Neural cell (in vitro differentiated cells): ENCODE data around the gene PROC. TPM values are rescaled to one million over a fixed set of nuclear protein-coding genes. Genes with fewer than 3 reads are reported as not detected.

Experiments
- H2AFZ ChIP-seq: fragments of 200-600, 300-800 bp; sonication (generic), shearing (Covaris generic); 2 replicates; pipeline ENCODE4 v1.6.0; 2014; ENCODE audit warnings: low read depth, mild to moderate bottlenecking, antibody characterized with exemption, low read length, moderate library complexity
- H3F3A ChIP-seq: fragments of 200-600 bp; shearing (Covaris generic); 2 replicates; pipeline ENCODE4 v1.6.1; 2016; ENCODE audit warnings: mild to moderate bottlenecking, moderate library complexity, mixed read lengths, antibody characterized with exemption, low read length; ENCODE audit not compliant: insufficient read depth, poor library complexity, severe bottlenecking
- H3K27ac ChIP-seq: fragments of 200-600, 300-800 bp; sonication (generic), shearing (Covaris generic); 2 replicates; pipeline ENCODE4 v1.5.1; 2014; ENCODE audit warnings: mild to moderate bottlenecking, low read length, moderate library complexity
- H3K27me3 ChIP-seq: fragments of 300-800, 200-600 bp; sonication (generic), shearing (Covaris generic); 2 replicates; pipeline ENCODE4 v1.6.0; 2014; ENCODE audit warnings: mild to moderate bottlenecking, low read depth, low read length, moderate library complexity; ENCODE audit not compliant: insufficient read depth
- H3K36me3 ChIP-seq: fragments of 300-800, 200-600 bp; sonication (generic), shearing (Covaris generic); 2 replicates; pipeline ENCODE4 v1.5.1; 2014; ENCODE audit warnings: mild to moderate bottlenecking, antibody characterized with exemption, low read length, moderate library complexity; ENCODE audit not compliant: insufficient read depth
- H3K4me2 ChIP-seq: fragments of 300-800, 200-600 bp; sonication (generic), shearing (Covaris generic); 2 replicates; pipeline ENCODE4 v1.6.0; 2014; ENCODE audit warnings: mild to moderate bottlenecking, low read length
- H3K4me3 ChIP-seq: fragments of 300-800, 200-600 bp; sonication (generic), shearing (Covaris generic); 2 replicates; pipeline ENCODE4 v1.5.1; 2014; ENCODE audit warnings: mild to moderate bottlenecking, low read length, moderate library complexity
- H3K79me2 ChIP-seq: fragments of 200-600 bp; shearing (Covaris generic); replicated peaks from 2 replicates; pipeline ENCODE4 v1.6.0; 2014; ENCODE audit warnings: mild to moderate bottlenecking, low read length, moderate library complexity; ENCODE audit not compliant: insufficient read depth
- H3K9ac ChIP-seq: fragments of 300-800, 200-600 bp; sonication (generic), shearing (Covaris generic); 2 replicates; pipeline ENCODE4 v1.6.1; 2016; ENCODE audit warnings: mild to moderate bottlenecking, low read length, mixed read lengths
- H3K9me2 ChIP-seq: fragments of 200-600 bp; shearing (Covaris generic); 2 replicates; pipeline ENCODE4 v1.6.1; 2016; ENCODE audit warnings: mild to moderate bottlenecking, low read length, mixed read lengths; ENCODE audit not compliant: insufficient read depth
- H3K9me3 ChIP-seq: fragments of 200-600, 300-800 bp; sonication (generic), shearing (Covaris generic); 2 replicates; pipeline ENCODE4 v1.6.1; 2016; ENCODE audit warnings: mild to moderate bottlenecking, mixed run types, low read length, moderate library complexity, mixed read lengths
- H4K20me1 ChIP-seq: fragments of 200-600 bp; shearing (Covaris generic); 2 replicates; pipeline ENCODE4 v1.6.1; 2016; ENCODE audit warnings: mild to moderate bottlenecking, mixed run types; ENCODE audit not compliant: insufficient read depth
- EP300 ChIP-seq: fragments of 450-650 bp; conservative IDR thresholded peaks from 2 replicates; pipeline ENCODE4 v1.6.1; 2014; ENCODE audit warnings: antibody characterized with exemption, mild to moderate bottlenecking, moderate library complexity; ENCODE audit not compliant: poor library complexity, severe bottlenecking
- EZH2 ChIP-seq: fragments of 200-600, 300-800 bp; shearing (Covaris generic), sonication (generic); IDR thresholded peaks from 2 replicates; pipeline ENCODE4 v1.6.1; 2014; ENCODE audit warnings: antibody characterized with exemption, low read length, borderline replicate concordance, mild to moderate bottlenecking; ENCODE audit not compliant: insufficient read depth, poor library complexity, severe bottlenecking
- MXI1 ChIP-seq: fragments of 450-650 bp; conservative IDR thresholded peaks from 2 replicates; pipeline ENCODE4 v1.6.1; 2014; ENCODE audit warnings: antibody characterized with exemption, mild to moderate bottlenecking; ENCODE audit not compliant: poor library complexity, severe bottlenecking
- POLR2AphosphoS5 ChIP-seq: IDR thresholded peaks from 2 replicates; pipeline ENCODE4 v1.6.1; 2012
- RAD21 ChIP-seq: fragments of 450-650 bp; conservative IDR thresholded peaks from 2 replicates; pipeline ENCODE4 v1.6.1; 2014; ENCODE audit warnings: antibody characterized with exemption, mild to moderate bottlenecking, moderate library complexity
- SMC3 ChIP-seq: fragments of 450-650 bp; conservative IDR thresholded peaks from 2 replicates; pipeline ENCODE4 v1.6.1; 2014; ENCODE audit warnings: antibody characterized with exemption, mild to moderate bottlenecking, moderate library complexity; ENCODE audit not compliant: poor library complexity
- TAF1 ChIP-seq: IDR thresholded peaks from 2 replicates; pipeline ENCODE4 v1.6.1; 2012; ENCODE audit warnings: low read depth
- polyA plus RNA-seq: library from polyadenylated mRNA; depleted of rRNA; stranded (reverse); fragments of >200 nt; gene quantifications from 2 replicates; pipeline ENCODE4 v1.2.3, GENCODE V29; 2014
- TF ChIP-seq, protein P1 (sequence below): IDR thresholded peaks from 2 replicates; pipeline ENCODE4 v1.6.1; 2012; ENCODE audit warnings: borderline replicate concordance
- TF ChIP-seq, protein P2 (sequence below): fragments of 450-650 bp; IDR thresholded peaks from 2 replicates; pipeline ENCODE4 v1.5.1; 2014; ENCODE audit warnings: antibody characterized with exemption, mild to moderate bottlenecking, moderate library complexity; ENCODE audit not compliant: poor library complexity, severe bottlenecking

Gene PROC
- polyA plus RNA-seq, 1 donor from 2014 or later, result 0.33 TPM

DNA sequence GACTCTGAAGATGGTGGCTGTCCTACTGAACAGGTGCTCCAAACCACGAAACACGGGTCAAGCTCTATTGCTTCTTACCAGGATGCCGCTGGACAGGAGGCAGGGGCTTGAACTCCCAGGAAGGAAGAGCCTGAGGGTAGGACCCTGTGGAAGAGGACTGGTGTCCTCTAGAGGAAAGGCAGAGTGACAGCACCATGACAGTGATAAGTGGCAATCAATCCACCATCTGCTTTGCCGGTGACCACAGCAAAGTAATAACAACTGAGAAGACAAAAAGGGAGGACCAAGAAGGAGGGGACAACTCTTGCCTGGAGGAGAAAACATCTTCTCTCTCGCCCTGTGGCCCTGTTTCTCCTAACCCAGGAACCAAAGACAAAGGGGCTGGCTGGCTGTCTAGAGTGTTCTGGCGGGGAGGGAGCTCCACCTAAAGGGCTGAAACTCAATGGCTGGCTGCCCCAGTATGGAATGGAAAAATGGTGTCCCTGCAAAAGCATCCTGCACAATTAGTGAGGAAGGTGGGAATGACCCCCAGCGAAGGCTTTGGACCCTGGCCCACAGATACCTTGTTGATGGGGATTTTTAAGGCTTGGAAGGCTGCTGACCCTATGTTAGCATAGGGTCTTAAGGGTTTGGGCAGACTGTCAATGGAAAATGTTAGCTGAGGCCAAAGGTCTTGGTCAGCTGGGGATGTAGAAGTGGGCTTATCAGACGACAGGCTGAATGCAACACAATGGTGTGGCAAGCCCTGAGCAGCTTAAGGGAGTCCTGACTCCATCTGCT, 35.4 kb downstream of the PROC start:
- Histone ChIP-seq H4K20me1 (no peaks in the 10 kb centered on the region), H3K9ac (no peak overlapping the region), H3K27me3 (no peaks in the 10 kb centered on the region), H3K9me2 (no peaks in the 10 kb centered on the region), H3F3A (no peaks in the 10 kb centered on the region), H3K27ac (no peak overlapping the region), H3K4me3 (no peak overlapping the region), H3K36me3 (no peaks in the 10 kb centered on the region), H2AFZ (no peak overlapping the region), H3K79me2 (no peaks in the 10 kb centered on the region), H3K4me2 (no peak overlapping the region), H3K9me3 (no peaks in the 10 kb centered on the region)
- no peak for TF ChIP-seq RAD21
- no peak for TF ChIP-seq MXI1
- TF ChIP-seq POLR2AphosphoS5, result no peak
- TF ChIP-seq TAF1, result no peak
- no peak for TF ChIP-seq EZH2
- TF ChIP-seq EP300, result no peak
- TF ChIP-seq, protein P1, sequence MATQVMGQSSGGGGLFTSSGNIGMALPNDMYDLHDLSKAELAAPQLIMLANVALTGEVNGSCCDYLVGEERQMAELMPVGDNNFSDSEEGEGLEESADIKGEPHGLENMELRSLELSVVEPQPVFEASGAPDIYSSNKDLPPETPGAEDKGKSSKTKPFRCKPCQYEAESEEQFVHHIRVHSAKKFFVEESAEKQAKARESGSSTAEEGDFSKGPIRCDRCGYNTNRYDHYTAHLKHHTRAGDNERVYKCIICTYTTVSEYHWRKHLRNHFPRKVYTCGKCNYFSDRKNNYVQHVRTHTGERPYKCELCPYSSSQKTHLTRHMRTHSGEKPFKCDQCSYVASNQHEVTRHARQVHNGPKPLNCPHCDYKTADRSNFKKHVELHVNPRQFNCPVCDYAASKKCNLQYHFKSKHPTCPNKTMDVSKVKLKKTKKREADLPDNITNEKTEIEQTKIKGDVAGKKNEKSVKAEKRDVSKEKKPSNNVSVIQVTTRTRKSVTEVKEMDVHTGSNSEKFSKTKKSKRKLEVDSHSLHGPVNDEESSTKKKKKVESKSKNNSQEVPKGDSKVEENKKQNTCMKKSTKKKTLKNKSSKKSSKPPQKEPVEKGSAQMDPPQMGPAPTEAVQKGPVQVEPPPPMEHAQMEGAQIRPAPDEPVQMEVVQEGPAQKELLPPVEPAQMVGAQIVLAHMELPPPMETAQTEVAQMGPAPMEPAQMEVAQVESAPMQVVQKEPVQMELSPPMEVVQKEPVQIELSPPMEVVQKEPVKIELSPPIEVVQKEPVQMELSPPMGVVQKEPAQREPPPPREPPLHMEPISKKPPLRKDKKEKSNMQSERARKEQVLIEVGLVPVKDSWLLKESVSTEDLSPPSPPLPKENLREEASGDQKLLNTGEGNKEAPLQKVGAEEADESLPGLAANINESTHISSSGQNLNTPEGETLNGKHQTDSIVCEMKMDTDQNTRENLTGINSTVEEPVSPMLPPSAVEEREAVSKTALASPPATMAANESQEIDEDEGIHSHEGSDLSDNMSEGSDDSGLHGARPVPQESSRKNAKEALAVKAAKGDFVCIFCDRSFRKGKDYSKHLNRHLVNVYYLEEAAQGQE, result no peak
- TF ChIP-seq SMC3, result no peak
- TF ChIP-seq, protein P2, sequence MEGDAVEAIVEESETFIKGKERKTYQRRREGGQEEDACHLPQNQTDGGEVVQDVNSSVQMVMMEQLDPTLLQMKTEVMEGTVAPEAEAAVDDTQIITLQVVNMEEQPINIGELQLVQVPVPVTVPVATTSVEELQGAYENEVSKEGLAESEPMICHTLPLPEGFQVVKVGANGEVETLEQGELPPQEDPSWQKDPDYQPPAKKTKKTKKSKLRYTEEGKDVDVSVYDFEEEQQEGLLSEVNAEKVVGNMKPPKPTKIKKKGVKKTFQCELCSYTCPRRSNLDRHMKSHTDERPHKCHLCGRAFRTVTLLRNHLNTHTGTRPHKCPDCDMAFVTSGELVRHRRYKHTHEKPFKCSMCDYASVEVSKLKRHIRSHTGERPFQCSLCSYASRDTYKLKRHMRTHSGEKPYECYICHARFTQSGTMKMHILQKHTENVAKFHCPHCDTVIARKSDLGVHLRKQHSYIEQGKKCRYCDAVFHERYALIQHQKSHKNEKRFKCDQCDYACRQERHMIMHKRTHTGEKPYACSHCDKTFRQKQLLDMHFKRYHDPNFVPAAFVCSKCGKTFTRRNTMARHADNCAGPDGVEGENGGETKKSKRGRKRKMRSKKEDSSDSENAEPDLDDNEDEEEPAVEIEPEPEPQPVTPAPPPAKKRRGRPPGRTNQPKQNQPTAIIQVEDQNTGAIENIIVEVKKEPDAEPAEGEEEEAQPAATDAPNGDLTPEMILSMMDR, result no peak

DNA sequence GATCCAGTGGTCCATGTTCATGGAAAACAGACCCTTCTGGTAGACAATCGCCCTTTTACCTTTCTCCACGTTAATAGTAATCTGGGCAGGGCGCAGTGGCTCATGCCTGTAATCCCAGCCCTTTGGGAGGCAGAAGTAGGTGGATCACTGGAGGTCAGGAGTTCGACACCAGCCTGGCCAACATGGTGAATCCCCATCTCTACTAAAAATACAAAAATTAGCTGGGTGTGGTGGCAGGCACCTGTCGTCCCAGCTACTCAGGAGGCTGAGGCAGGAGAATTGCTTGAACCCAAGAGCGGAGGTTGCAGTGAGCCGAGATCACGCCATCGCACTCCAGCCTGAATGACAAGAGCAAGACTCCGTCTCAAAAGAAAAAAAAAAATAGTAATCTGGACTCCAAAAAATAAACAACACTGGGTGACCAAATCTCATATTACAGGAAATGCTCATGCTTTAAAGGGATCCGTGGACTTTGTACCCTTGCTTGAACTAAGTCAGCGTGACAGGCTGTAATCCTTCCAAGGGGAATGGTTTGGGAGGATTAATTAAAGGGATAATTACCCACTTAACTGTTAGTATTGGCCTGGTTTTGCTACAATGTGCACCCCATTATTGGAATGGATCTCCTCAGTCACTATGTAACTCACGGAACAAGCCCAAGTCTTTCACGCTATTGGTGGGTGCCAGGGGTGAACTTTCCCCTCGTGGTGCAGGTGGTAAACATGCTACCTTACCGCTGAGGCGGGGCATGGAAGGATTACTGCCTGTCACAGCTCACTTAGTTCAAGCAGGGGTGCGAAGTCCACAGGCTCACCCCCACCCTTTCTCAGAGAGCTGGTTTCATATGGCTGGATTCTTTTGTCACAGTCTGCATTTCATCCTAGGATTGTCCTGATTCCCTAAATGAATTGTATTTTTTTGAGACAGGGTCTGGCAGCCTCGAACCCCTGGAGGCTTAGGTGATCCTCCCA, 36.7 kb downstream of the PROC start:
- no peak overlapping the region for H3K4me2 ChIP-seq
- H2AFZ ChIP-seq, result no peak overlapping the region
- H3K36me3 ChIP-seq, result no peaks in the 10 kb centered on the region
- H3K9ac ChIP-seq, result peak overlapping the region; percentile 1
- H3K27me3 ChIP-seq, result no peaks in the 10 kb centered on the region
- TF ChIP-seq, protein P1, result no peak
- no peak for TF ChIP-seq MXI1
- TF ChIP-seq SMC3, result no peak
- TF ChIP-seq TAF1, result no peak
- TF ChIP-seq, protein P2, result no peak
- no peak for TF ChIP-seq RAD21
- no peak for TF ChIP-seq EP300
- TF ChIP-seq POLR2AphosphoS5, result no peak
- TF ChIP-seq EZH2, result no peak
- H3K27ac ChIP-seq, result peak overlapping the region; percentile 69
- no peaks in the 10 kb centered on the region for H3K79me2 ChIP-seq
- H4K20me1 ChIP-seq, result no peaks in the 10 kb centered on the region
- no peaks in the 10 kb centered on the region for H3F3A ChIP-seq
- H3K9me2 ChIP-seq, result no peaks in the 10 kb centered on the region
- H3K9me3 ChIP-seq, result no peaks in the 10 kb centered on the region
- H3K4me3 ChIP-seq, result peak overlapping the region; percentile 49
